DMS79 (cell line): ENCODE results near the gene FAM107A.

Experiments used
- DNase-seq: peaks from one replicate; lab custom pipeline; 2025; lab: John Stamatoyannopoulos, UW

The FAM107A gene

DNA sequence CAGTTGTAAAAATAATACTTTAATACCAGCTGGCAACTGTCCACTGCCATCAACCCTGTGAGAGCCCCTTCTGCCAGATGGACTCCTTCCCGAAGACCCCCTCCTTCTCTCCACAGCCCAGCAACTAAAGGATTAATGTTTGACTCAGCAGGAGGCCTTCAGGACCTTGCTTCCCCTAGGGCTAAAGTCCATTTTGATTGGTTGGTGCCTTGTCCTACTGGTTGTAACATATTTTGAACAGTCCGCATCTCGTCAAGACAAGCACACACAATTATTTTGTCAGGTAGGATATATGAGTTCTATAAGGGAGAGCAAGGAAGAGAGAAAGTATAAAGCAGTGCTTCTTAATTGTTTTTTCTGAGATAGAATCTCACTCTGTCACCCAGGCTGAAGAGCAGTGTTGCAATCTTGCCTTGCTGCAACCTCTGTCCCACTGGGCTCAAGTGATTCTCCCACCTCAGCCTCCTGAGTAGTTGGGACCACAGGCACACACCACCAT is 58.9 kb downstream of the FAM107A start:
- DNase-seq = no peak

DNA sequence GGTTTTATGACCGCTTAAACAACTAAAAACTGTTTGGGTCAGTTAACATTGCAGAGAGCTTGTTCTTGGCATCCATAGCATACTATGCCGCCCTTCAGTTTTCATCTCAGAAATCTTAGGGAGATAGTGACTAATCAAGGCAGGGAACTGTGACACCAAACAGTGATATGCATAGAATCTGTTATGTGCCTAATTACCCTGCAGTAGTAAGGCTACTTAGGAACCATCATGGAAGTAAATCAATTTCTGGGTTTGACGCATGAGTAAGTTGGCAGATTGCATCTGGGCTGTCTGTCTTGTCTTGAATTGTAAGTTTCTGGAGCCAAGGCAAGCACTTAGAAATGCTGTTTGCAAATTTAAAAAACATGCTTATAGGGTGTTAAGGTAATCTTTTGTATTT is 62.8 kb downstream of the FAM107A start:
- DNase-seq = peak; percentile 7
